ENCODE measurements around the gene CITED1.
A peak's percentile ranks its signal among the peaks of the same experiment; 100 is the strongest.

The CITED1 gene

DNA sequence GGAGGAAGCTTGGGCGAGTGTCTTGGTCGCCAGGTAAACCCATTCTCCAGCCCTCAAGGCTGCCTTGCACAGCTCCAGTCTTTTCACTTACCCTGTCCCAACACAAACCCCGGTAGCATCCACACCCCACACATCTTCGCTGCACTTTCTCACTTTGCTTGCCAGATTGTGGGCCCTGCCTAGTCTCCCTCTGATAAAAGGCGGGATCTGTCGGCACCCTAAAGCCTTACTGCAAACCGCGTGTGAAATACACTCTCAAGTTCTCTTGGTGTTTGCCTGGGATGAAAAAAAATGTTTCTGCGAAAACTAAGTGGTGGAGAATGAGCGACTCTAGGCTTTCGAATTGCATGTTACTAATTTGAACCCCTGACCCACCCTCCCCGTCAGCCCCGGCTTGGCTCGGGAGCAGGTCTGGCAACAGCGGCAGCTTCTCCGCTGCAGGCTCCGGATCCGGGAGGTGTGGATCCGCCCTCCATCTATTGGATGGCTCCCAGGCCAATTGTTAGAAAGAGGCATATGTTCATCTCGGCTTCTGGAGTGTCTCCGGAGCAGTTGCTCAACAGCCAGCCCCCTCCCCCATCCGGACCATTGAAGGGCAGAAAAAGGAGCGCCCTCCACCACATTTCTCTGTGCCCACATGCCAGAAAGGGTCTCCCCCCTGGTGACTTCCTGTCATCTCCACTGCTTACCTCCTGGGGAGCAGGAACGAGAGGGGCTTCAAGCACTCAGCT is 3.0 kb upstream of the CITED1 start:
- ChIA-PET POLR2A (no interaction called here), CTCF (interaction anchor here (1.4 kb wide), 1 partner anchor 31 kb away, joined by 4 read pairs; the partner anchor contains the start of gene RPS4X)
- TF ChIP-seq, protein P1, sequence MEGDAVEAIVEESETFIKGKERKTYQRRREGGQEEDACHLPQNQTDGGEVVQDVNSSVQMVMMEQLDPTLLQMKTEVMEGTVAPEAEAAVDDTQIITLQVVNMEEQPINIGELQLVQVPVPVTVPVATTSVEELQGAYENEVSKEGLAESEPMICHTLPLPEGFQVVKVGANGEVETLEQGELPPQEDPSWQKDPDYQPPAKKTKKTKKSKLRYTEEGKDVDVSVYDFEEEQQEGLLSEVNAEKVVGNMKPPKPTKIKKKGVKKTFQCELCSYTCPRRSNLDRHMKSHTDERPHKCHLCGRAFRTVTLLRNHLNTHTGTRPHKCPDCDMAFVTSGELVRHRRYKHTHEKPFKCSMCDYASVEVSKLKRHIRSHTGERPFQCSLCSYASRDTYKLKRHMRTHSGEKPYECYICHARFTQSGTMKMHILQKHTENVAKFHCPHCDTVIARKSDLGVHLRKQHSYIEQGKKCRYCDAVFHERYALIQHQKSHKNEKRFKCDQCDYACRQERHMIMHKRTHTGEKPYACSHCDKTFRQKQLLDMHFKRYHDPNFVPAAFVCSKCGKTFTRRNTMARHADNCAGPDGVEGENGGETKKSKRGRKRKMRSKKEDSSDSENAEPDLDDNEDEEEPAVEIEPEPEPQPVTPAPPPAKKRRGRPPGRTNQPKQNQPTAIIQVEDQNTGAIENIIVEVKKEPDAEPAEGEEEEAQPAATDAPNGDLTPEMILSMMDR (IDR thresholded peaks at IDR 0.05; ENCODE audit: insufficient read depth, low read length, missing control alignments): no peak
- peak; percentile 4 for DNase-seq (ENCODE audit: low read depth, low spot score)
- H3K4me3 ChIP-seq (ENCODE audit: low read depth, low read length): peak overlapping the region; percentile 36; the same call in 1 of the 2 replicates

DNA sequence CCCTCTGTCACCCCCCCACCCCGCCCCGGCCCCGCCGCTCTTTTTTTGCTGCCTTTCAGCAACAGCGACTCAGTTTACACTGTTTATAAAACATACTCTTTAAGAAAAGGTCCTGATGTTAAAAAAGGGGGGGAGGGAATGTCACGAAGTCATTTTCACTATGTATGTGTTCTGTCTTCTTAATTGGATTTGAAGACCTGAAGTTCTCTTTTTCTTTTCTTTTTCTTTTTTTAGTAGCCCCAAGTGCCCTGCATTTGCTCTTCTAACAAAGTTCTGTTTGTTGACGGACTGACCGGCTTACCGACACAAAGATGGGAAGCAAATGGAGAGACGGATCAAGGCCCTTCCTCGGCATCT is 2.5 kb upstream of the CITED1 start:
- no peak overlapping the region for H3K4me3 ChIP-seq (ENCODE audit: low read depth, low read length)
- ChIA-PET CTCF (interaction anchor here (0.9 to 1.4 kb wide), 2 partner anchors 31 to 33 kb away, joined by 4 read pairs; partner anchors contain the start of gene RPS4X), POLR2A (no interaction called here)
- TF ChIP-seq, protein P1 (IDR thresholded peaks at IDR 0.05; ENCODE audit: insufficient read depth, low read length, missing control alignments): no peak
- no peak for DNase-seq (ENCODE audit: low read depth, low spot score)

DNA sequence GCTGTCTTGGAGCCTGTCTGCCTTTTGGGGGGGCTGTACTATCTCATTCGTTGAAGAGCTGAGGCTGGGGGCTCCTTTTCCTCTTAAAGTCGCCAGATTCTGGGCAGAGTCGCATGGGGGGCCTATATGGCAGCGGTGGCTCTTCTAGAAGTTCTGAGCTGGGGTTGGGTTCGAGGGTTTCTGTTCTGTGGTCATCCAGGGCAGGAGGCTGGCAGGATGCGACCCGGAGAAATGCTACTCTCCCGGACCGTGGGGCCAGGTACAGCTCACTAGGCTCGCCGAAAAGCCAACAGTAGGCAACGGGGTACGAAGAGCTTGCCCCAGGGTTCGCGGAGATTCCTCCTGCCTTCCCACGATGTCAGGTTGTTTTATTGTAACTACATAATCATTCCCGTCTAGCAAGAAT is 1.9 kb upstream of the CITED1 start:
- POLR2A ChIA-PET: no interaction called here
- DNase-seq (ENCODE audit: low read depth, low spot score): no peak
- CTCF ChIA-PET: interaction anchor here (0.9 to 1.3 kb wide), 3 partner anchors 30 to 34 kb away, joined by 3 to 6 read pairs (median 4); partner anchors contain the start of gene RPS4X
- H3K4me3 ChIP-seq (ENCODE audit: low read depth, low read length): no peak overlapping the region
- TF ChIP-seq, protein P1 (IDR thresholded peaks at IDR 0.05; ENCODE audit: insufficient read depth, low read length, missing control alignments): no peak

DNA sequence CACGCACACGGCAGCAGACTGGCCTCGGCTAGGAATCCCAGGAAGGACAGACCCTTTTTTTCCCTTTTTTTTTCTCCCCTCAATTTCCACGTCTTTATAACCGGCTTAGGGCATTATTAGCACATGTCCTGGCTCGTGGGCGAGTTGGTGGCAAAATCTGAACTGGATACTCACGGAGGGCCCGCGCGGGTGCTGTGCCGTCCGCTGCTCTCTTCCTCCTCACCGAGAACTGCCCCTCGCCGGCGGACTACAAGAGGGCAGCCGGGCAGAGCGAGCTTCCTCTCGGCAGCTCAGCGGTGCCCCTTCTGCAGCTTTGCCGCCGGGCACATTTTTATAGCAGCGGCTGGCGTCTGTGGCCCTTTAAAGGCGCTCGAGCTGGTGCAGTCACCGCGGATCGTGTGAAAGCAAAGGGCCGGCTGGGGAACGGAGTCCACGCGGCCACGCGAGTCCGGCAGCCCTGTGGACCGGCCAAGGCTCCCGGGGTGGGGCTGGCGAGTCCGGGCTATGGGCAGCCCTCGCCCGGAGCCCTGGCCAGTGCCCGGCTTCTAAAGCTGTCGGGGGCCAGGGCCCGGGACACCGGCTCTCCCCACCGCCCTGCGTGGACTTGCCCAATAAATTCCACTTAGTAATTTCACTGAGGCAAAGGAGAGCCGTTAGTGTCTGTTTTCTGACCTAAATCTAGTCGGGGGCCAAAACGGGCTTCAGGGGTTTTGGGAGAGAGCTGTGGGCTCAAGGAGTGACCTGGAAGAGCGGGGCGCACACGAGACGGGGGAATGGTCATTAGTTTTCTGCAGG is 1.3 kb upstream of the CITED1 start:
- ChIA-PET POLR2A (interaction anchor here (1.0 kb wide), 1 partner anchor 31 kb away, joined by 3 read pairs; no protein-coding TSS in a partner anchor), CTCF (interaction anchor here (0.9 to 1.3 kb wide), 4 partner anchors 30 to 233 kb away, joined by 3 to 6 read pairs (median 4); partner anchors contain the start of gene RPS4X)
- H3K4me3 ChIP-seq (ENCODE audit: low read depth, low read length): peak overlapping the region; percentile 57
- TF ChIP-seq, protein P1 (IDR thresholded peaks at IDR 0.05; ENCODE audit: insufficient read depth, low read length, missing control alignments): no peak
- DNase-seq (ENCODE audit: low read depth, low spot score): peak; percentile 3

DNA sequence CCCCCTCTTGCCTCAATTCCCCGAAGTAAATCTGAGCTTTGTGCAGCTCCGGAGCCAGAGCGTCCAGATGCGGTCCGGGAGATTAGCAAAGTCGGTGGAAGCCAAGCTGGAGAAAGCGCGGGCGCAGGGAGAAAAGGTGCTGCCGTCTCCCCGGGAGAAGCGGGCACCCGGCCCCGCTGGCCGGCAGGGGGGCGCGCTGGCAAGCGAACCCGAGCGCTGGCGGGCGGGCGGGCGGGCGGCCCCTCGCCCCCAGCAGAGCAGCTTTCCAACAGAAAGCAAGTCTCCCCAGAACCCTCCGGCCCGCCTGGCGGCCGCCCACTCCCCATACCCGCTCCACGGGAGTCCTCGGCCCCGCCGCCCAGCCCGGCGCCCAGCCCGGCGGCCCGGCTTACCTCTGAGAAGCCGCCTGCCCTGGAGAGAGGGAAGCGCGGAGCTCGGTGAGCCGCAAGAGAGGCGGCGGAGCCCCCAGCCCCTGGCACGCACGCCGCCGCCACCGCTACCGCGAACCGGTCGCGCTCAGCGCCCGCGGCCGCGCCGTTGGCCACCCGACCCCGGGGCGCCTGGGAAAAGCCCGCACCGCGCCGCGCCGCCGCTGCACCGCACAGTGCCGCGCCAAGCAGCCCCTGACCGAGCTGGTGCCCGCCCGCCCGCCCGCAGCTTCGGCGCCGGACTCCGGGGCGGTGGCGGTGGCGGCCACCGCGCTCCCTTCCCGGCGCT is 529 bp upstream of the CITED1 start:
- no peak for DNase-seq (ENCODE audit: low read depth, low spot score)
- peak overlapping the region; percentile 57 for H3K4me3 ChIP-seq (ENCODE audit: low read depth, low read length)
- ChIA-PET CTCF (interaction anchor here (1.2 to 1.3 kb wide), 2 partner anchors 30 to 233 kb away, joined by 3 to 4 read pairs; no protein-coding TSS in a partner anchor), POLR2A (interaction anchor here (1.0 kb wide), 1 partner anchor 30 kb away, joined by 3 read pairs; no protein-coding TSS in a partner anchor)
- TF ChIP-seq, protein P1 (IDR thresholded peaks at IDR 0.05; ENCODE audit: insufficient read depth, low read length, missing control alignments): no peak

Measured in AG04449 (cell line).